Breast epithelium (tissue), 4 donors: Measurements from ENCODE around the gene ZDBF2. TPM values are rescaled to one million over a fixed set of nuclear protein-coding genes. Genes with fewer than 3 reads are reported as not detected.

Source experiments
- DNase-seq, 2 donors: peaks; one replicate each; pipeline ENCODE4 v3.0.0-alpha.2; 2019; ENCODE audit warnings: low spot score in 2 of 2
- H3K27ac ChIP-seq, 2 donors: fragments of 200-600 bp; sonication (generic) in 1 of 2; one replicate each; pipeline ENCODE4 v1.5.1; 2016 to 2019; ENCODE audit warnings: mild to moderate bottlenecking in 1 of 2
- H3K27me3 ChIP-seq, 2 donors: fragments of 200-600 bp; sonication (generic) in 1 of 2; one replicate each; pipeline versions ENCODE4 v1.5.1 to v1.6.0; 2017 to 2019; ENCODE audit warnings: control low read depth in 1 of 2, mild to moderate bottlenecking in 1 of 2
- H3K36me3 ChIP-seq: fragments of 200-600 bp; one replicate; pipeline ENCODE4 v1.5.1; 2019
- H3K4me1 ChIP-seq, 2 donors: fragments of 200-600 bp; sonication (generic); one replicate each; pipeline ENCODE4 v1.5.1; 2016 to 2019; ENCODE audit warnings: control low read depth in 1 of 2
- H3K4me3 ChIP-seq, 3 donors: fragments of 200-600 bp; sonication (generic); 1 replicate in 2 of 3; 2 replicates in 1 of 3; pipeline ENCODE4 v1.5.1; 2016 to 2019; ENCODE audit warnings: mild to moderate bottlenecking in 3 of 3, moderate library complexity in 2 of 3
- H3K9me3 ChIP-seq, 2 donors: fragments of 200-600 bp; sonication (generic) in 1 of 2; one replicate each; pipeline ENCODE4 v1.5.1; 2016 to 2019; ENCODE audit warnings: control low read depth in 1 of 2
- POLR2A ChIP-seq: fragments of 450-650 bp; IDR thresholded peaks from one replicate; pipeline ENCODE4 v1.6.1; 2016; ENCODE audit warnings: antibody characterized with exemption, mild to moderate bottlenecking, moderate library complexity
- POLR2AphosphoS5 ChIP-seq, 3 donors: sonication (generic); formaldehyde crosslinking; IDR thresholded peaks; one replicate each; pipeline ENCODE4 v1.6.1; 2017; ENCODE audit warnings: antibody characterized with exemption in 3 of 3
- intact Hi-C: fragments of 100-400 bp; cut with DNase I; formaldehyde crosslinking; loops from one replicate; pipeline ENCODE4 v1.15.1; 2023; ENCODE audit warnings: low total_unique reads
- total RNA-seq, 3 donors: library from RNA; depleted of rRNA; stranded (reverse); fragments of >200 nt; gene quantifications; one replicate each; pipeline ENCODE4 v1.1.0, GENCODE V29; 2016
- TF ChIP-seq, protein P1 (sequence below), 3 donors: fragments of 450-650 bp; IDR thresholded peaks; one replicate each; pipeline ENCODE4 v1.5.1; 2016 to 2017; ENCODE audit warnings: antibody characterized with exemption in 3 of 3, mild to moderate bottlenecking in 3 of 3, moderate library complexity in 3 of 3

ZDBF2 gene
- total RNA-seq, 3 donors from 2014 or later = 7.2 to 14.9 (median 10.2) TPM

DNA sequence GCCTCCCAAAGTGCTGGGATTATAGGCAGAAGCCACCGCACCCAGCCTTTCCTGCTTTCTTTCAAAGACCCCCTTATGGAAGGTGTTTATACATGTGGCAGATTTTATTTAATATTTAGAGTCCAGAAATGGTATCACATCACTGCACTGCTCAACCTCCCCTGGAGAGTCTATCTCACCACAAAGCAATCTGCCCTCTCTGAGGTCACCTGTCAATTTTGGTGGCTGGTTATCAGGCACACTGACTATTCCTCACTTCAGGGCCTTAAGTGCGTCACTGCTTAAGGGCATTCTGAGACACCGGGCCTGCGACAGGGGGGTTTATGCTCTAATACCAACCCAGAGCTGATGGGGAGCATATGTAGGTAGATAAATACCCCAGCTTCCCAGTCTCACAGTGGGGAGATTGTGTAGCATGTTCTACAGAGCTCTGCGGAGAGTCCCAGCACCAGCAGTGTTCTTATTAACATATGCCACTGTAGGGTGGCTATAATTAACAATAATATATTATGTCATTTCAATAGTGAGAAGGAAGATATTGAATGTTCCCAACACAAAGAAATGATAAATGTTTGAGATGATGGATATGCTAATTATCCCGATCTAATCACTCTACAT, 42.7 kb upstream of the ZDBF2 start:
- H3K36me3 ChIP-seq = no peaks in the 10 kb centered on the region
- DNase-seq = no peak
- no peaks in the 10 kb centered on the region for H3K27me3 ChIP-seq
- H3K27ac ChIP-seq = no peak overlapping the region
- intact Hi-C loops = no loop called here
- peaks cover 0 to 4% of the 10 kb centered on the region in 2 donors for H3K9me3 ChIP-seq
- no peak overlapping the region for H3K4me3 ChIP-seq
- no peaks in the 10 kb centered on the region for H3K4me1 ChIP-seq
- TF ChIP-seq POLR2A = no peak
- TF ChIP-seq, protein P1, sequence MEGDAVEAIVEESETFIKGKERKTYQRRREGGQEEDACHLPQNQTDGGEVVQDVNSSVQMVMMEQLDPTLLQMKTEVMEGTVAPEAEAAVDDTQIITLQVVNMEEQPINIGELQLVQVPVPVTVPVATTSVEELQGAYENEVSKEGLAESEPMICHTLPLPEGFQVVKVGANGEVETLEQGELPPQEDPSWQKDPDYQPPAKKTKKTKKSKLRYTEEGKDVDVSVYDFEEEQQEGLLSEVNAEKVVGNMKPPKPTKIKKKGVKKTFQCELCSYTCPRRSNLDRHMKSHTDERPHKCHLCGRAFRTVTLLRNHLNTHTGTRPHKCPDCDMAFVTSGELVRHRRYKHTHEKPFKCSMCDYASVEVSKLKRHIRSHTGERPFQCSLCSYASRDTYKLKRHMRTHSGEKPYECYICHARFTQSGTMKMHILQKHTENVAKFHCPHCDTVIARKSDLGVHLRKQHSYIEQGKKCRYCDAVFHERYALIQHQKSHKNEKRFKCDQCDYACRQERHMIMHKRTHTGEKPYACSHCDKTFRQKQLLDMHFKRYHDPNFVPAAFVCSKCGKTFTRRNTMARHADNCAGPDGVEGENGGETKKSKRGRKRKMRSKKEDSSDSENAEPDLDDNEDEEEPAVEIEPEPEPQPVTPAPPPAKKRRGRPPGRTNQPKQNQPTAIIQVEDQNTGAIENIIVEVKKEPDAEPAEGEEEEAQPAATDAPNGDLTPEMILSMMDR (IDR thresholded peaks at IDR 0.05) = no peak
- no peak for TF ChIP-seq POLR2AphosphoS5 (IDR thresholded peaks at IDR 0.05)

DNA sequence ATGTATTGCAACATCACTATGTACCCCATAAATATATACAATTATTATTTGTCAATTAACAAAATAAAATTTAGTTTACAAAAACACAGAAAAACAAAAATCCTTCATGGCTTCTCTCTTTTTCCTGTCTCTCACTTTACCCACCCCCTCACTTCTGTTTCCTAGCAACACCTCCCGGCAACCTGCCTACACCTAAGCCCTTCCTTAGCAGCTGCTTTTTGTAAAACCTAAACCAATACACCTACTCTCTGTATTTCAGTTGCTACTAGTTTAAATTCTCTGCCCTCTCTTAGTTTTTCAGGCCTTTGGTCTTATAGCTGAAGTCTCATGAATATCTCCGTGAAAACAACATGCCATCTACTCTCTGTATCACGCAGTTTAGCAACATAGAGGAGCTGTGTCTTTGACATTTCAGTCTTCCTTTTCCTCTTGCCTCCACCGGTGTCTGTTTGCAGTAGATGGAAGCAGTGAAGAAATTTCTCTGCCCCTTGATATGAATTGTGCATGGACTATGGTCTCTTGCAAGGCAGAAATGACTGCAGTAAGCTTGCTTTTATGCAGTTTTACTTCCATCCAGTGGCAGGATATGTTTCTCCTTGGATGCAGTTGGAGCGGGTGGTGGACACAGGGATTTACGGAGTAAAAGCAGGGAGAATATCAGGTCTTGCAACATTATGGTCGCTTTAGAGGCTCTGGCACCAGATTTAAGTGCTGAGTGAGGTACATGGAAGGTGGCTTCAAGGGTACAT, 42.0 kb upstream of the ZDBF2 start:
- intact Hi-C loops = no loop called here
- H3K4me3 ChIP-seq = no peak overlapping the region
- no peak for DNase-seq
- H3K4me1 ChIP-seq = no peaks in the 10 kb centered on the region
- H3K9me3 ChIP-seq = no peaks in the 10 kb centered on the region
- H3K36me3 ChIP-seq = no peaks in the 10 kb centered on the region
- no peaks in the 10 kb centered on the region for H3K27me3 ChIP-seq
- no peak for TF ChIP-seq POLR2A
- TF ChIP-seq POLR2AphosphoS5 (IDR thresholded peaks at IDR 0.05) = no peak
- TF ChIP-seq, protein P1 (IDR thresholded peaks at IDR 0.05) = no peak
- H3K27ac ChIP-seq = no peak overlapping the region

DNA sequence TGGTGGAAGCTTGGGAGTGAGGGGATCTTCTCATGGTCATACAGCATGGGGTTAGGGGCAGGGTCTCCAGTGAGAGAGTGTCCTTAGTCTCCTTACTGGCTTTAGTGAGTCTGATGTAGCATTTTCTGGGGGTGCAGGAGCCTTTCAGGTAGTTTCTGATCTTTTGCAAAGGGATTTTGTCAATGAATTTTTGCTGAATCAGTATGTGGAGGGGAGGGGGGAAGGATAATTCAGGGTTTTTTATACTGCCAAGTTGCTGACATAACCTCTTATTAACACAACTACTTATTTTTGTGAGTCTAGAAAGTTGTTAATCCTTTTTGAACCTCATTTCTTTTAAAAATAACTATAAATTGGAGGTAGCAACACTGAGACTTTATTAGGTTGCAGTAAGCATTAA, 35.3 kb upstream of the ZDBF2 start:
- DNase-seq = no peak
- intact Hi-C loops = no loop called here
- Histone ChIP-seq H3K27ac (no peak overlapping the region), H3K36me3 (no peaks in the 10 kb centered on the region), H3K4me3 (no peak overlapping the region), H3K4me1 (no peaks in the 10 kb centered on the region), H3K9me3 (no peaks in the 10 kb centered on the region), H3K27me3 (no peaks in the 10 kb centered on the region)
- TF ChIP-seq POLR2A = no peak
- TF ChIP-seq, protein P1 (IDR thresholded peaks at IDR 0.05) = no peak
- TF ChIP-seq POLR2AphosphoS5 (IDR thresholded peaks at IDR 0.05) = no peak

DNA sequence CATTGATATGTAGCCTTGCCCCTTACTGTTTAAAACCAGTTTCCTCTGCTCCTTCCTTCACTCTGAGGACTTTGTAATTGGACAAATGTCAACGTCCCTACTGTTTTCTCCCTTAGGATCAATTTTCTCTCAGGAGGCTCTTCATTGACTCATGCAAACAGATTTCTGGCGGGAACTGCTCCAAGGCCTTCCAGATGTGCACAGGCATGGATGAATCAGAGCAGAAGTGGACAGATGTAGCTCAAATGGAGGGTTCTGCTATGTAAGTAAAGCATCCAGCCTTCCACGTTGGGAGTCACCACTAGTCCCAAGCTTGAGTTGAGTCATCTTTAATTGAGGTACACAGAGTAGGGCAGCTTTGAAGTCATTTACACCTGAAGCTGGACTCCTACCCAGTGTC, 34.1 kb upstream of the ZDBF2 start:
- no peaks in the 10 kb centered on the region for H3K9me3 ChIP-seq
- H3K36me3 ChIP-seq = no peaks in the 10 kb centered on the region
- H3K27me3 ChIP-seq = no peaks in the 10 kb centered on the region
- no peaks in the 10 kb centered on the region for H3K4me1 ChIP-seq
- intact Hi-C loops = no loop called here
- DNase-seq = no peak
- H3K4me3 ChIP-seq = no peak overlapping the region
- no peak overlapping the region for H3K27ac ChIP-seq
- TF ChIP-seq POLR2A (no peak), POLR2AphosphoS5 (IDR thresholded peaks at IDR 0.05) (no peak)
- TF ChIP-seq, protein P1 (IDR thresholded peaks at IDR 0.05) = no peak

DNA sequence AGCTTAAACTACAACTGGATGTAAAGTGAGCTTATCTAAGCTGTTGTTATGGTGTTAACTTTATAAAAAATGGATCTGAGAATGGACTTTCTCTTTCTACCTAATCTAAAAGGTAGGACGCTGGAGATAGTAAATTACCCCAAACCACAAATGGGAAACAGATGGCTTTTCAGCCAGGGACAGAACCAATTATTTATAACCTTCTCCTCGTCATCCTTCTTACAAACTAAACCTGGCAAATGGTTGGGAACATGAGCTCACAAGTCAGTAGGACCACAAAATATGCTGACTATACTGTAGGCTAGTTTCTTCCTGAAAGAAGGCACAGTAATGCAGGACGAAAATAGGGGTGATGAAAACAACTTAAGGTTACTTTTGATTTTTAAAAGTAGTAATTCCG, 32.7 kb upstream of the ZDBF2 start:
- no peak for TF ChIP-seq POLR2AphosphoS5 (IDR thresholded peaks at IDR 0.05)
- no peak for TF ChIP-seq POLR2A
- TF ChIP-seq, protein P1 (IDR thresholded peaks at IDR 0.05) = no peak
- Histone ChIP-seq H3K27ac (no peak overlapping the region), H3K4me3 (no peak overlapping the region), H3K36me3 (no peaks in the 10 kb centered on the region), H3K4me1 (no peaks in the 10 kb centered on the region), H3K9me3 (no peaks in the 10 kb centered on the region), H3K27me3 (no peaks in the 10 kb centered on the region)
- intact Hi-C loops = no loop called here
- no peak for DNase-seq
